ENCODE results near the gene CORO2A. TPM values are rescaled to one million over a fixed set of nuclear protein-coding genes. Genes with fewer than 3 reads are reported as not detected.

Gene CORO2A
- total RNA-seq, 1 donor from 2014 or later = 6.0 TPM

GRCh38 chr9:98099346-98099745 lies 93.1 kb downstream of the CORO2A start:
- Mint-ChIP-seq H3K27me3 (peaks cover 2% of the 10 kb centered on the region), H3K4me3 (ENCODE audit: low read depth) (no peak overlapping the region), H3K36me3 (ENCODE audit: insufficient read depth) (no peaks in the 10 kb centered on the region), H3K27ac (no peak overlapping the region), H3K4me1 (ENCODE audit: low read depth) (peaks cover 9% of the 10 kb centered on the region), H3K9me3 (ENCODE audit: low read depth) (no peaks in the 10 kb centered on the region)
- DNase-seq (ENCODE audit: low spot score, unreplicated experiment) = no peak
- no peak for TF ChIP-seq CTCF (IDR thresholded peaks at IDR 0.05; ENCODE audit: unreplicated experiment)

GRCh38 chr9:98097836-98098235 lies 94.6 kb downstream of the CORO2A start:
- Mint-ChIP-seq H3K4me1 (ENCODE audit: low read depth) (peaks cover 9% of the 10 kb centered on the region), H3K4me3 (ENCODE audit: low read depth) (no peak overlapping the region), H3K27ac (no peak overlapping the region), H3K9me3 (ENCODE audit: low read depth) (no peaks in the 10 kb centered on the region), H3K27me3 (peaks cover 10% of the 10 kb centered on the region), H3K36me3 (ENCODE audit: insufficient read depth) (no peaks in the 10 kb centered on the region)
- TF ChIP-seq CTCF (IDR thresholded peaks at IDR 0.05; ENCODE audit: unreplicated experiment) = no peak
- DNase-seq (ENCODE audit: low spot score, unreplicated experiment) = no peak

- peaks cover 9% of the 10 kb centered on the region for H3K4me1 Mint-ChIP-seq (ENCODE audit: low read depth)
- TF ChIP-seq CTCF (IDR thresholded peaks at IDR 0.05; ENCODE audit: unreplicated experiment) = no peak
- no peak for DNase-seq (ENCODE audit: low spot score, unreplicated experiment)
- no peaks in the 10 kb centered on the region for H3K9me3 Mint-ChIP-seq (ENCODE audit: low read depth)
- peaks cover 19% of the 10 kb centered on the region for H3K27me3 Mint-ChIP-seq
- no peaks in the 10 kb centered on the region for H3K36me3 Mint-ChIP-seq (ENCODE audit: insufficient read depth)
- no peak overlapping the region for H3K27ac Mint-ChIP-seq
- H3K4me3 Mint-ChIP-seq (ENCODE audit: low read depth) = no peak overlapping the region
Measured at GRCh38 chr9:98096091-98096490, 96.3 kb downstream of the CORO2A start.

GRCh38 chr9:98095401-98095800 lies 97.0 kb downstream of the CORO2A start:
- no peak overlapping the region for H3K27ac Mint-ChIP-seq
- H3K9me3 Mint-ChIP-seq (ENCODE audit: low read depth) = no peaks in the 10 kb centered on the region
- H3K4me3 Mint-ChIP-seq (ENCODE audit: low read depth) = no peak overlapping the region
- H3K36me3 Mint-ChIP-seq (ENCODE audit: insufficient read depth) = no peaks in the 10 kb centered on the region
- no peak for DNase-seq (ENCODE audit: low spot score, unreplicated experiment)
- peaks cover 19% of the 10 kb centered on the region for H3K27me3 Mint-ChIP-seq
- peaks cover 9% of the 10 kb centered on the region for H3K4me1 Mint-ChIP-seq (ENCODE audit: low read depth)
- no peak for TF ChIP-seq CTCF (IDR thresholded peaks at IDR 0.05; ENCODE audit: unreplicated experiment)

- no peaks in the 10 kb centered on the region for H3K36me3 Mint-ChIP-seq (ENCODE audit: insufficient read depth)
- DNase-seq (ENCODE audit: low spot score, unreplicated experiment) = no peak
- TF ChIP-seq CTCF (IDR thresholded peaks at IDR 0.05; ENCODE audit: unreplicated experiment) = no peak
- no peak overlapping the region for H3K4me3 Mint-ChIP-seq (ENCODE audit: low read depth)
- no peaks in the 10 kb centered on the region for H3K9me3 Mint-ChIP-seq (ENCODE audit: low read depth)
- H3K4me1 Mint-ChIP-seq (ENCODE audit: low read depth) = peaks cover 7% of the 10 kb centered on the region
- H3K27ac Mint-ChIP-seq = no peak overlapping the region
- peaks cover 24% of the 10 kb centered on the region for H3K27me3 Mint-ChIP-seq
Measured at GRCh38 chr9:98094851-98095250, 97.6 kb downstream of the CORO2A start.
